HG03439 (cell line): ENCODE results near the gene DNAJC18.
"Not testable (repeated sequence)": the region's sequence is repeated elsewhere in the genome, so short reads cannot be mapped to it uniquely, and the experiment has no call there.

Experiments used
- ATAC-seq: cut with Tn5 transposase; IDR thresholded peaks from one replicate; pipeline ENCODE4 v1.9.1; 2021; ENCODE audit warnings: mild to moderate bottlenecking, moderate library complexity; ENCODE audit not compliant: unreplicated experiment

Gene DNAJC18

DNA sequence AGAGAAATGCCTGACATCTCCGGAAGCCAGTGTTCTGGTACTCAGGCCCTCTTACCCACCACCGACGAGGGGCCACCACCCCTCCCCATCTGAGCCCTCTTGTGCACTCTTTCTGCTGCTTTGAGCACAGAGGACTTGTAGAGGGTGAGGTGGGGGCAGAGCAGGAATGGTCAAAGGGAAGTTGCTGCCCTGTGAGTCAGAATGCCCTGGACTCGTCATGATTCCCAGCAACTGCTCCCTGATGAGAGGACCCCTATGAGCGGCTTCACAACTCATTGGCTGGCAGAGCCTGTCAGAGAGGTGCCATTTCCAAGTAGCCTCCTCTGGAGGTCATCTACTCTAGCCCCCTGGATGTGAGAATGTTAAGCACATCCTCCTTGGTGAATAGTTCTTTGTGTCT lies 22.4 kb upstream of the DNAJC18 start:
- ATAC-seq: no peak

DNA sequence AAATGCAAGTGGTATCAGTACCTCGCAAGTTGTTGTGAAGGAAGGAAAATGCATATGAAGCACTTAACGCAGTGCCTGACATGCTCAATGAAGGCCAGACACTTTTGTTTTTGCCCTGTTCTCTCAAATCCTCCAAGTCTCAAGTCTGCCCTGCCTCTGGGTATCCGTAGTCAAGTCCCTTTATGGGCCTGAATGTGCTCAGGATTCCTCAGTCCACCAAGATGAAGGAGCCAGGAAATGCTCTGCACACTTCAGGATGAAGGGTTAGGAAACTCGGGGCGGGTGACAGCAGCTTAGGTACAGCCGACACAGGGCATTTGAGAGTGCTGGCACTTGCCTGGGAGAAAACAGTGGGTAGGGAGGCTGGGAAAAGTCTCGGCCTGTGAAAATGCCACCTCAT lies 21.9 kb upstream of the DNAJC18 start:
- ATAC-seq: no peak

DNA sequence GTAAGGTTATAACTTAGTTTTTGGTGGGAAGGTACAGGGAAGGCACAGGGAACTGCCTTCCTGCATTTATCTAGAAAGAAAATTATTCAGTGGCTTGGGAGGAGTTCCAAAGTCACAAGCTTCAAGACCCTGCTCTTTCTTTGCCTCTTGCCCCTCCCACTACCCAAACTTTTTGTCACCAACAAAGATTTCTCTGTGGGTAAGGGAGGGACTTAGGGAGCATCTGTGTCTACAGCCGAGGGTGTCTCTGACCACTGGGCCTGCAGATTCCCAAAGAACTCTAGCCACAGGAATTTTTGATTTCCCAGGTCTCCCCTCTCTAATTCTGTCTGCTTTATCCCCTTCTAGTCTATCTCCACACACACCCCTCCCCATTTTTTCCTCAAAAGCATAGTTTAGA lies 21.1 kb upstream of the DNAJC18 start:
- no peak for ATAC-seq

DNA sequence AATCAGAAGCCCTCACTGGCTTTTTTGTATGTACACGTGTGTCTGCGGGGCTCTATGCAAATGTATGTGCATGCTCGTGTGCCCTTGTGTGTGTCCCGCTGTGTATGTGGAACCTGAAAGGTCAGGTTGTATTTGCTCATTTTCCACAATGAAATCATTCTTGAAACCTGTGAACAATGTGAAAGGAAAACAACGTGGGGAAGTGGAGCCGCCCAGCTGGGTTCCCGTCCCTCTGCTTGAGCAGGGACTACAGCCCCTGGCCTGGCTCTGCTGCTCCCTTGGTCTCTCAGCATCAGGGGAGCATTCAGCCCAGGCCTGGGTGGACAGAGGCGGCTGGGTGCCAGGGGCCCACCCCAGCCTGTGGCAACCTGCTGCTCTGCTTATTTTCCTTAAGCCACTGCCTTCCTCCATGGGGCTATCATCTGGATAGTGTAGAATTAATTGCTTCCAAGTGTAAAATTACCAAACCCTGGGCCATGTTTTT lies 20.2 kb upstream of the DNAJC18 start:
- ATAC-seq: no peak

DNA sequence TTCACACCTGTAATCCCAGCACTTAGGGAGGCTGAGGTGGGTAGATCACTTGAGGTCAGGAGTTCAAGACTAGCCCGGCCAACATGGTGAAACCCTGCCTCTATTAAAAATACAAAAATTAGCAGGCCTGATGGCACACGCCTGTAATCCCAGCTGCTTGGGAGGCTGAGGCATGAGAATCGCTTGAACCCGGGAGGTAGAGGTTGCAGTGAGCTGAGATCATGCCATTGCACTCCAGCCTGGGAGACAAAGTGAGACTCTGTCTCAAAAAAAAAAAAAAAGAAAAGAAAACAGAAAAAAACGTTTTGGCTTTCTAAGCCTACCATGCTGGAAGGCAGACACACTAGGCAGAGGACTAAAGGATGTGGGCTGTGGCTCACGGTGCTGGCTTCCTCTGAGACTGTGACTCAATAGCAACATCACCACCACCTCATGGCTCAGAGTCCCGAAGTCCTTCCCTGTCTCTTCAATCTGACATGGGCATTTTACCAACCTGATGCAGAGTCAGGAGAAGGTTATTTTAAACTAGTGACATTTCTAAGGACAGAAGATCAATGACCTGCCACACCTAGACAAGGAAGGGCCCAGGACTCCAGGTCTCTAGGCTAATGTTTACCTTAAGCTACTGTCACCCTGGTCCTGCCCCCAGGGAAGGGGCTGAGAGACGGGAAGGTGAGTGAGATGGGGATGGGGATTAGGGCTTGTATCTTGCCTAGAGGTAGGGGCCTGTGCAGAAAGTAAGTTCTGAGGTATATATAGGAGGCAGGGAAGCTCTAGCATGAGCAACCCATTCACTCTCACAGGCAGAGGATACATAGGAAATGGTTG lies 19.5 kb upstream of the DNAJC18 start:
- no peak for ATAC-seq

DNA sequence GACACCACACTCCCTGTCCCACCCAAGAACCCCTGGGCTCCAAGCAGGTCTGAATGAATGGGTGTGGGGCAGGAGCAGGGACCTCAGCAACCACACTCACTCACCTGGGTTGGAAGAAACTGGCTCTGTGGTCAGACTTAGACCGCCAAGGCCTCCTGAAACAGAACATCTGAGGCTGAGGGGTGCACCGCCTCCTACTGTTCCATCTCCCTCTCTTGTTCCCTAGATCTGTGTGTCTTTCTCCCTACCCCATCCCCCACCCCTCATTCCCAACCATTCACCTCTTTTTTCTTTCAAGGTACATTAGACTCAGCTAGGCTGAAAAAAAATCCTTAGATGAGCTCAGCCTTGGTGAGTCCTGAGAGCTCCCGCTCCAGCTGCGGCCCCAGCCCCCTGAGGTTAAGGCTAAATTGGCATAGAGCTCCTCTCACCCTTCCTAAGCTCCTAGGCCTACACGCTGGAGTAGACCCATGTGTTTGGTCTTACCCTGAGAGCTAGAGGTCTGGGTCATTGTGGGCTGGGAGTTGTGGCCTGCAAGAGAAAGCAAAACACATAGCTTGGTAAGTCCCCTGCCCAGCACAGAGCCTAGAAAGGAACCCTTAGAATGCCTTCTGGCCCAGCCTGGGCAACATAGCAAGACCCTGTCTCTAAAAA lies 18.5 kb upstream of the DNAJC18 start:
- no peak for ATAC-seq

DNA sequence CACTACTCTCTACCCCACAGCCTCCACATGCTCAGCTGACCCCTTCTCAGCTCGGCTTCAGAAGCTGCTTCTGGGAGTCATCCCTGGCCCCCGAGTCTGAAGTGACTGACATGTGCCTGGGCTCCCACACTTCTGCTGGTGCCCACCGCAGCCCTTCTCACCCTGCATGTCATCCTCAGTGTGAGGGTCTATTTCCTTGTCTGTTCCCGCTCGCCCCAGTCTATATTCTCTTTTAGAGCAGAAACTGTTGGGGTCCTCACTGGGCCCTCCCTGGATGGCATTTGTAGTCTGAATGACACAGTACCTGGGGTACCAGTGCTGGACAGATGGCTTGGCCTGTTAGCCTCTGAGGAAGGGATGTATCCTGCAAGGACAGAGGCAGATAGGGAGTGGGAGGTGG lies 17.9 kb upstream of the DNAJC18 start:
- no peak for ATAC-seq

DNA sequence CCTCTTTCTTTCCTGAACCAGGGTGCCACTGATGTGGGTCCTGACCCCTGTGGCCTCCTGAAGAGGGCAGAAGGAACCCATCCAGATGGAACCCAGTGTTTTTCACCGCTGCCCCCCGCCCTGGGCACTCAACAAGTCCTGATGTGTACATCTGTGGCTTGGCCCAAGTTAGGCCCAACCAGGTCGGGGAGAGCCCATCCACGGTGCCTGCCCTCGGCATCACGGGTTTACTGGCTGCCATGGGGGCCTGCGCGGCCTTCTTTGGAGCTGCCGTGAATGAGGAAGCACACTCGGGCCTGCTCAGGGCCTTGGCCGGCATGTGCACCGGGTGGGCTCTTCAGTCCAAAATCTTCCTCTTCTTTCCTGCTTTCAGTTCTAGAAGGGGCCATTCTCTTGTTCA lies 17.5 kb upstream of the DNAJC18 start:
- ATAC-seq: no peak

DNA sequence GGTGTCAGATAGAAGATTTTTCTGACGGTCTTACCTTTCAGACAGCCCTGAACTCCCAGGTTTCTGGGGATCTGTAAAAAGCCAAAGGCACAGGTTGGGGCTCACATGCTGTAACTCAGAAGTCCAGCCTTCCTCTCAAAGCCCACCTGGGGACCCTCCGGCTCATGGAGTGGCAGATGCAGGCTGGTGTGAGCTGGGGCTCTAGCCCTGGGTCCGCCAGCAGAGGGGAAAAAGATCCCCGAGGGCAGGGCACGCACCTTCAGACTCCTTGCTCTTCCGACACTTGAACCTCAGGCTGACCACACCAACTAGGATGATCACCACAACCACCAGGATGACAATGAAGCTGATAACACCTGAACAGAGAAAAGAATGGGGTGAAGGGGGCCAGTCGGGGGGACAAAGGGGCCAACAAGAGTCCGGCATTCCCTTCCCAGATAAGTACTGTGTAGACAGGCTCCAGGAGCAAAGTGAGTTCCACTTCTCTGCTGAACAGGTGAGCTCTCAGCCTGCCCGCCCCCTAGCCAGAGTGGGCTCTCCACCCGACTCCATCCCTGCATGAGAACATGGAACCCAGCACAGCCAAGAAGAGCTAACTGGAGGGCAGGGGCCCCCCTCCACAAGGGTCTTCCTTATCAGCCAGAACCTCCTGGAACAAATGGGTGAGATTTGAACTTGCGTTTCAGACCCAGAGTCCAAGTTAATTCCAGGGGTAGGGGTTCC lies 15.4 kb upstream of the DNAJC18 start:
- ATAC-seq: no peak

DNA sequence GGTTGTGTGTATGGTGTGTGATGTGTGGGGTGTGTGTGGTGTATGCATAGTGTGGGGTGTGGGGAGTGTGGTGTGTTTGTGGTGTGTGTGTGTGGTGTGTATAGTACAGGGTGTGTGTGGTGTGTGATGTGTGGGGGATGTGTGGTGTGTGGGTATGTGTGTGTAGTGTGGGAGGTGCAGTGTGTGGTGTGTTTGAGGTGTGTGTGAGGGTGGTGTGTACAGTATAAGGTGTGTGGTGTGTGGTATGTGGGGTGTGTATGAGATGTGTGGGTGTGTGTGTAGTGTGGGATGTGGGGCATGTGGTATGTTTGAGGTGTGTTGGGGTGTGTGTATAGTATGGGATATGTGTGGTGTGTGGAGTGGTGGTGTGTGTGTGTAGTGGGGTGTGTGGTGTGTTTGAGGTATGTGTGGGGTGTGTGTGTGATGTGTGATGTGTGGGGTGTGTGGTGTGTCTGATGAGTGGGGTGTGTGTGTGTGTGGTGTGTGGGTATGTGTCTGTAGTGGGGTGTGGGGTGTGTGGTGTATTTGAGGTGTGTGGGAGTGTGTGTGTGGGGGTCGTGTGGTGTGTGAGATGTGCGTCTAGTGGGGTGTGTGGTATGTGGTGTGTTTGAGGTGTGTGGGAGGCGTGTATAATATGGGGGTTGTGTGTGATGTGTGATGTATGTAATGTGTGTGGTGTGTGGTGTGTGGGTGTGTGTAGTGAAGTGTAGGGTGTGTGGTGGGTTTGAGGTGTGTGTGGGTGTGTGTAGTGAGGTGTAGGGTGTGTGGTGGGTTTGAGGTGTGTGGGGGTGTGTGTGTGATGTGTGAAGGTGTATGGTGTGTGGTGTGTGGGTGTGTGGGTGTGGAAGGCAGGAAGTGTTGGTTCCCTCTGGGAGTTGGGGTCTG lies 14.6 kb upstream of the DNAJC18 start:
- ATAC-seq: no peak

DNA sequence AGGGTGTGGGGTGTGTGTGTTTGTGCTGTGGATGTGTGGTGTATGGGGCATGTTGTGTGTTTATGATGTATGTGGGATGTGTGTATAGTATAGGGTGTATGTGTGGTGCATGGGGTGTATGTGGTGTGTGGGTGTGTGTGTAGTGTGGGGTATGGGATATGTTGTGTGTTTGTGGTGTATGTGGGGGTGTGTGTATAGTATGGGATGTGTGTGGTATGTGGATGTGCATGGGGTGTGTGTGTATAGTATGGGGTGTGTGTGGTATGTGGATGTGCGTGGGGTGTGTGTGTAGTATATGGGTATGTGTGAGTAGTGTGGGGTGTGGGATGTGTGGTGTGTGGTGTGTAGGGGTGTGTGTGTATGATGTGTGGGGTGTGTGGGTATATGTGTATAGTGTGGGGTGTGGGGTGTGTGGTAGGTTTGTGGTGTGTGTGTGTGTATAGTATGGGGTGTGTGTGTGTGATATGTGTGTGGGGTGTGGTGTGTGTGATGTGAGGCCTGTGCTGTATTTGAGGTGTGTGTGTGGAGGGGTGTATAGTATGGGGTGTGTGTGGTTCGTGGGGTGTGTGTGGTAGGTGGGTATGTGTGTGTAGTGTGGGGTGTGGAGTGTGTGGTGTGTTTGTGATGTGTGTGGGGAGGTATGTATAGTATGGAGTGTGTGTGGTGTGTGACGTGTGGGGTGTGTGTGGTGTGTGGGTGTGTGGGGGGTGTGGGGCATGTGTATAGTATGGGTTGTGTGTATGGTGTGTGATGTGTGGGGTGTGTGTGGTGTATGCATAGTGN lies 12.7 kb upstream of the DNAJC18 start:
- ATAC-seq: no peak

DNA sequence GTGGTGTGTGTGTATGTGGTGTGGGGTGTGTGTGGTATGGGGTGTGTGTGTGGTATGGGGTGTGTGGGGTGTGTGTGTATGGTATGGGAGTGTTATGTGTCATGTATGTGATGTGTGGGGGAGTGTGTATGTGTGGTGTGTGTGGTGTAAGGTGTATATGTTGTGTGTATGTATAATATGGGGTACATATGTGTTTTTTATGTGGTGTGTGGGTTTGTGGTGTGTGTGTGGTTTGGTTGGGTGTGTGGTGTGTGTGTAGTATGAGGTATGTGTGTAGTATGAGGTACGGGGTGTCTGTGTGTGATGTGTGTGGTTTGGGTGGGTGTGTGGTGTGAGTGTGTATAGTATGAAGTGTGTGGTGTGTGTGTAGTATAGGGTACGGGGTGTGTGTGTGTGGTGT lies 11.9 kb upstream of the DNAJC18 start:
- ATAC-seq: no peak

DNA sequence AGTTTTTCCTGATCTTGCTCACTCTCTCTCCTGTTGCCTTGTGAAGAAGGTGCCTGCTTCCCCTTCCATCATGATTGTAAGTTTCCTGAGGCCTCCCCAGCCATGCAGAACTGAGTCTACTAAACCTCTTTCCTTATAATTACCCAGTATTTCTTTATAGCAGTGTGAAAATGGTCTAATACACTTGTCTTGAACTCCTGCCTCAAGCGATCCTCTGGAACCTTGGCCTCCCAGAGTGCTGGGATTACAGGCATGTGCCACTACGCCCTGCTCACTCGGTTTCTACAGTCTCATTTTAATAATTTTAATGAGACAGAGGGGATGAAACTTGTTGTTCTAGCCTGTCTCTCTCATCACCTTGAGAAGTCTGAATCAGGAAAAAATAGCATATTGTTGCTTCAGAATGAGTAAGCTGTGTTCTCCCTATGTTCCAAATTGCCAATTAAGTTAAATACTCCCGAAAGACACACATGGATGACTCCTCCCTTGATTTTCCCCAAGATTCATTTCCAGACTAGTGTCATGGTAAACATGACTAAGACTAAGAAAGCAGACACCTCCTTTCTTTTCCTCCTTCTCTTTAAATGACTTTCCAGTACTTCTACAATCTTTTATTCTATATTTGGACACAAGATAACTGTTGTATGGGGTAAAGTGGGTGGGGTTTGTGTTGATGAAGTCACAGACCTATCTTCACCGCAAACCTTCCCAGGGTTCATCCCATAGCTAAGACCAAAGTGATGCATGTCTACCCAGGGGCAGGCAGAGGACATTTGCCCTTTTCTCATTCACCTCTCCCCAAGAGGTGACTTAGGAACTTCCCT lies 7.8 kb upstream of the DNAJC18 start:
- ATAC-seq: peak; percentile 68

DNA sequence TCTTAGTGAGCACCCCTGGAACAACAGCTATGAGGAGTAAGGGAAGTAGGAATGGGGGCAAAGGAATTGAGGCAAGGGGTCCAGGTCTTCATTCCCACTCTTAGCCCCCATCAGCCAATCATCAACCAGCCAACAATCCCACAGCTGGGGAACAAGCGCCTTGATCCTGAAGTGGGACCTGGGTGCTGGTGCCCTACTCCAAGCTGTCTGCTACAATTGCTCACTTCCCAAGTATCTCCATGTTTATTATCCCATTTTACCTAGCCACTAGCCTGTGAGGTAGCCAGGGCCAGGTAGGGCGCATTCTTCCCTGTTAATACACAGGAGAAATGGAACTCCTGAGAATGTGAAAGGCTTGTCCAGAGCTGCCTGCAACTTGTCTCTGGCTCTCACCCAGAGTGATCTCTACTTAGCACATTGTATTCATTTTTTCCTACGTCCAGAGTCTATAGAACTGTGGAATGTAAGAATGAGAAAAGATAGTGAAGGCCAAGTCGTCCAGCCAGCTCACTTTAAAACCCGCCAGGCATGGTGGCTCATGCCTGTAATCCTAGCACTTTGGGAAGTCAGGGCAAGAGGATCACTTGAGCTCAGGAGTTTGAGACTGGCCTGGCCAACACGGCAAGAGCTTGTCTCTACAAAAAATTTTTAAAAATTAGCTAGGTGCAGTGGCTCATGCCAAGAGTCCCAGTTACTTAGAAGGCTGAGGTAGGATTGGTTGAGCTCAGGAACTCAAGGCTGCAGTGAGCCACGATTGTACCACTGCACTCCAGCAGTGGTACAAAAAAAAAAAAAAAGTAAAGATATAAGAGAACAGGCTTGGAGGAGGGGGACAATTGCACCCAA lies 6.2 kb upstream of the DNAJC18 start:
- no peak for ATAC-seq

DNA sequence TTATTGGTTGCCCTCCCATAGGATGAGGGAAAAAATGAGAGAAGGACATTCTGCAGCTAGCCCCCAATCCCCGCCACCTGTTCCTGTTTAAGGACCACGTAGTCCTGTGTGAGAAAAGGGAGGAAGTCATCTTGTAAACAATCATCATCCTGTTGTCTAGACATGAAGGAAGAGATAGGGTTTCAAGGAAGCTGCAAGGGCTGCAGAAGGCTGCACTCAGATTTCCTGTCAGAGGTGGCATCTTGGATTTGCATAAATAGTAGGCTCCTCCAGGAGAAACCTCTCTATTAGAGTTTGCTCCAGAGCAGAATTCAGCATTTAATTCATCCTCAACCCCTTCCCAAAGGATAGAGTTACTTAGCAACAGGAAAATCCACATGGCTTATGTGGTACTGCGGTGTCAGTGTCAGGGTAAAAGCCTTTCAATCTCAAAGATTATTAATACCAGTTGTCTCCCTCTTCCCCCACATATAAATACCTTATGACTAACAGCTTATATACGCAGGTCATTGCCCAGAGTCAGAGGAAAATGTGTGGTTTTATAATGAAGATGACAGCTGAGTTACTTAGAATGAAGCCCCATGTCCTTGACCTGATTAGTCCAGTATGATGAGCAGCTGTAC lies 4.6 kb upstream of the DNAJC18 start:
- no peak for ATAC-seq

DNA sequence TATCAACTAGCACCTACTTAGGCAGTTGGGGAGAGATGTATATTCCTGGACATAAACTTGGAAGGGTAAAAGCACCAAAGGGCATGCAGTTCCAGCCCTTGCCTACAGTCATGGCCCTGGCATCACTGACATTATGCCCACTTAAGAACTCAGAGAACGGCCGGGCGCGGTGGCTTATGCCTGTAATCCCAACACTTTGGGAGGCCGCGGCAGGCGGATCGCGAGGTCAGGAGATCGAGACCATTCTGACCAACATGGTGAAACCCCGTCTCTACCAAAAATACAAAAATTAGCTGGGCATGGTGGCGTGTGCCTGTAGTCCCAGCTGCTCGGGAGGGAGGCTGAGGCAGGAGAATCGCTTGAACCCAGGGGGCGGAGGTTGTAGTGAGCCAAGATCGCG lies 1.1 kb upstream of the DNAJC18 start:
- ATAC-seq: not testable (repeated sequence)

DNA sequence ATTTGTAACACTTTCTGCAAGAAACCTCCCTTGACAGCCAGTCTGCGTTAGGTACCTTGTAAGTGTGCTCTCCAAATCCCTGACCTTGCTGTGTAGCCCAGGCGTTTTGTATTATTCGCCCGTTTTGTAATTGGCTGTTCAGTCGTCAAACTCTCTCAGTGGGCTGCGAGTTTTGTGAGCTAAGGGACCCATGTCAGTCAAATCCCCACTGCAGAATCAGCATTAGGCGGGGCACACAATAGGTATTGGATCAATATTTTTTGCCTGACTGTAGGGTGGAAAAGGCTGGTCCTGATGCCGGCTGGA lies 665 bp downstream of the DNAJC18 start:
- ATAC-seq: peak; percentile 2

DNA sequence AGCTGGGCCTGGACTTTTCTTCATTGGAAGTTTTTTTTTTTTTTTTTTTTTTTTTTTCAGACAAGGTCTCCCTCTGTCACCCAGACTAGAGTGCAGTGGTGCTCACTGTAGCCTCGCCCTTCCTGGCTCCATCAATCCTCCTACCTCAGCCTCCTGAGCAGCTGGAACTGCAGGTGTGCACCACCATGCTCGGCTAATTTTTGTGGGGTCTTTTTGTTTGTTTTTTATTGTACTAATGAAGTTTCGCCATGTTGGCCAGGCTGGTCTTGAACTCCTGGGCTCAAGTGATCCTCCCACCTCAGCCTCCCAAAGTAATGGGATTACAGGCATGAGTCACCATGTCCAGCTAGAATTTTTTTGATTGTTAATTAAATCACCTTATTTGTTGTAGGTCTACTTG lies 3.6 kb downstream of the DNAJC18 start:
- no peak for ATAC-seq
